ENCODE measurements around the gene TTC6. TPM values are rescaled to one million over a fixed set of nuclear protein-coding genes. Genes with fewer than 3 reads are reported as not detected.

TTC6 gene
- total RNA-seq, 2 donors from 2014 or later, result not detected

DNA sequence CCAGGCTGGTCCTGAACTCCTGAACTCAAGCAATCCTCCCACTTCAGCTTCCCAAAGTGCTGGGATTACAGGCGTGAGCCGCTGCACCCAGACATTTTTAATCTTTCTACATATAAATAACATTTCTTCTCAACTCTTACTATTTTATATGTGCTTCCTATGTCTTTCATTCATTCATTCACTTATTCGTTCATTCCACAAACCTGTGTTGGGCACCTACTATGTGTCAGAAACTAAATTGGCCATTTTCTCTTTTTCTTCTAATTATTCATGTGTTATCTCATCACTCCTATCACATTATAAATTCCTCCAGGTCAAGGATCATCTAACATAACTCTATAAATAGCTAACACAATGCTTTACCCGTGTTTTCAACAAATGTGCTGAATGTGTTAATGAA, 24.0 kb upstream of the TTC6 start:
- no peaks in the 10 kb centered on the region for H3K36me3 Mint-ChIP-seq (ENCODE audit: insufficient read depth in 2 of 2)
- no peak overlapping the region for H3K4me3 Mint-ChIP-seq
- no peak for DNase-seq
- H3K27me3 Mint-ChIP-seq (ENCODE audit: low read depth), result no peaks in the 10 kb centered on the region
- no peaks in the 10 kb centered on the region for H3K4me1 Mint-ChIP-seq (ENCODE audit: low read depth)
- ATAC-seq (replicated peaks in 1 of 2), result no peak
- H3K27ac Mint-ChIP-seq, result no peak overlapping the region
- peaks cover 5 to 7% of the 10 kb centered on the region in 2 donors for H3K9me3 Mint-ChIP-seq

- no peak overlapping the region for H3K27ac Mint-ChIP-seq
- H3K4me1 Mint-ChIP-seq (ENCODE audit: low read depth), result no peaks in the 10 kb centered on the region
- DNase-seq, result no peak
- H3K9me3 Mint-ChIP-seq, result peaks cover 5 to 7% of the 10 kb centered on the region in 2 donors
- peaks cover 3% of the 10 kb centered on the region for H3K27me3 Mint-ChIP-seq (ENCODE audit: low read depth)
- no peak overlapping the region for H3K4me3 Mint-ChIP-seq
- no peak for ATAC-seq (replicated peaks in 1 of 2)
- H3K36me3 Mint-ChIP-seq (ENCODE audit: insufficient read depth in 2 of 2), result no peaks in the 10 kb centered on the region
Observed at GRCh38 chr14:37573356-37573755, 22.1 kb upstream of the TTC6 start.

- H3K9me3 Mint-ChIP-seq, result peaks cover 4% of the 10 kb centered on the region in 2 donors
- H3K36me3 Mint-ChIP-seq (ENCODE audit: insufficient read depth in 2 of 2), result peaks cover 0 to 3% of the 10 kb centered on the region in 2 donors
- H3K4me3 Mint-ChIP-seq, result no peak overlapping the region
Observed at GRCh38 chr14:37579274-37579673, 16.2 kb upstream of the TTC6 start.

GRCh38 chr14:37580146-37580545, 15.3 kb upstream of the TTC6 start:
- H3K4me3 Mint-ChIP-seq, result no peak overlapping the region
- DNase-seq (no peak), ATAC-seq (replicated peaks in 1 of 2) (no peak)
- H3K9me3 Mint-ChIP-seq, result peaks cover 0 to 4% of the 10 kb centered on the region in 2 donors
- H3K36me3 Mint-ChIP-seq (ENCODE audit: insufficient read depth in 2 of 2), result peaks cover 0 to 3% of the 10 kb centered on the region in 2 donors
- H3K27ac Mint-ChIP-seq, result no peak overlapping the region
- H3K4me1 Mint-ChIP-seq (ENCODE audit: low read depth), result no peaks in the 10 kb centered on the region
- H3K27me3 Mint-ChIP-seq (ENCODE audit: low read depth), result peaks cover 6% of the 10 kb centered on the region

More at GRCh38 chr14:37579274-37579673, 16.2 kb upstream of the TTC6 start:
- H3K27me3 Mint-ChIP-seq (ENCODE audit: low read depth), result peaks cover 6% of the 10 kb centered on the region
- ATAC-seq (replicated peaks in 1 of 2), result no peak
- H3K4me1 Mint-ChIP-seq (ENCODE audit: low read depth), result no peaks in the 10 kb centered on the region
- no peak for DNase-seq
- no peak overlapping the region for H3K27ac Mint-ChIP-seq

- Mint-ChIP-seq H3K27me3 (ENCODE audit: low read depth) (peaks cover 31% of the 10 kb centered on the region), H3K9me3 (peaks cover 0 to 1% of the 10 kb centered on the region in 2 donors), H3K4me1 (ENCODE audit: low read depth) (no peaks in the 10 kb centered on the region), H3K27ac (no peak overlapping the region), H3K36me3 (ENCODE audit: insufficient read depth in 2 of 2) (peaks cover 3 to 8% of the 10 kb centered on the region in 2 donors), H3K4me3 (no peak overlapping the region)
- ATAC-seq (replicated peaks in 1 of 2) (no peak), DNase-seq (no peak)
Observed at GRCh38 chr14:37583358-37584210, 11.8 kb upstream of the TTC6 start.

DNA sequence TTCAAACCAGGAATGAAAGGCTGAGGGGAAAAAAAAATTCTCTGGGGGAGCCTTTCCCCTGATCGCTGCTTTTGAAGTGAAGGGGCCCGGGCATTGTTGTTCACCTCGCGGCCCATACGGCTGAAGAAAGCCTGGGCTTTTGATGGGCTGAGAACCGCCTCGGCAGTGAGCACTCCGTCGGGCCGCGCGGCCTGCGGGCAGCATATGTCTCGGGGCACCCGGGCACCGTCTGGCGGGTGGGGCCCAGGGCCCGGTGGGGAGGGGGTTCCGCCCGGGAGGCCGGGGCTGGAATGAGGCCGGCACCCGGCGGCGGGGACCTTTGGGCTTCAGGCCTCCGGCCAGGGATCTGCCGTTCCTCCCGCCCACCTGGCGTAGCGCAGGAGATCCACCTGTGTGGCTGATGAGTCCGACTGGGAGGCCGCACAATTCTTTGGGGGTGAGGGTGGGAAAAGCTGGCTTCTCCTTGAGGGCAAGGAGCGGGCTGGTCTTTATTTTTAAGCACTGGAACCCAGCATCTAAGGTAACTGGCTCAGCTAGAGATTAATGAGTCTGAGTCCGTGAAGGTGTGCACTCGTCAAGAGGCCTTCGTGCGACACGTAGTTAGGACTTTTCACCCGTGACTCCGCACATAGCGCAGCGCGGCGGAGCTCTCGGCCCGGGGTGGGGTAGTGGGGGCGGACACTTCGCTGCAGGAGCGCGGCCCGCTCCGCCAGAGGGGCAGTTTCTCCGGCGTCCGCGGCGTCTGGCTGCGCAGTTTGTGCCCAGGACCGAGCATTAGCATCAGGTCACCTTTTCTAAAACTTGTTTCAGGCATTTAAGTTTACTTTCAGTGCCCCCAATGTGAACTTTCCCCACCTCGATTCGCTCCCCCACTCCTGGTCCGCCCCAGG, 11.0 kb upstream of the TTC6 start:
- Mint-ChIP-seq H3K4me1 (ENCODE audit: low read depth) (no peaks in the 10 kb centered on the region), H3K9me3 (peaks cover 0 to 1% of the 10 kb centered on the region in 2 donors), H3K36me3 (ENCODE audit: insufficient read depth in 2 of 2) (peaks cover 4 to 9% of the 10 kb centered on the region in 2 donors), H3K27me3 (ENCODE audit: low read depth) (peaks cover 40% of the 10 kb centered on the region), H3K4me3 (no peak overlapping the region), H3K27ac (no peak overlapping the region)
- DNase-seq, result no peak
- ATAC-seq (replicated peaks in 1 of 2), result no peak

DNA sequence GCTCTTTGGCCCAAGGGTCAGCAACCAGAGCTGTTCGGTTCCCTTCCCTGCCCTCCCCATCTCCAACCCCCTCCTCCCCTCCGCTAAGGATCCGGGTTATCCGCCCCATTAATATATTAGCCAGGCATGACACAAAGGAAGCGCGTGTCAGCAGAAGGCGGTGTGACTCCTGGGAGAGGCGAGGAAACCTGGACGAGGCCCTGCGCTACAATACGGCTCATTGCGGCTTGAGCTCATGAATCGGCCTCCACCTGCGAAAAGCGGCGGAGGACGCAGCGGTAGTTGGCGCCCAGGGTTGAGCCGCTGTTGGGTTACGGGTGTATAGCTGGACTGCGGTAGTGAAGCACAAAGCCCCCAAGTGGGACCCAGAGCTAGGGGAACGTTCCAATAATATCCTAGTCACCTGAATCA, 10.3 kb upstream of the TTC6 start:
- peaks cover 4 to 9% of the 10 kb centered on the region in 2 donors for H3K36me3 Mint-ChIP-seq (ENCODE audit: insufficient read depth in 2 of 2)
- H3K27ac Mint-ChIP-seq, result no peak overlapping the region
- peaks cover 0 to 1% of the 10 kb centered on the region in 2 donors for H3K9me3 Mint-ChIP-seq
- ATAC-seq (replicated peaks in 1 of 2), result no peak
- H3K4me3 Mint-ChIP-seq, result no peak overlapping the region
- no peak for DNase-seq
- no peaks in the 10 kb centered on the region for H3K4me1 Mint-ChIP-seq (ENCODE audit: low read depth)
- H3K27me3 Mint-ChIP-seq (ENCODE audit: low read depth), result peaks cover 43% of the 10 kb centered on the region

DNA sequence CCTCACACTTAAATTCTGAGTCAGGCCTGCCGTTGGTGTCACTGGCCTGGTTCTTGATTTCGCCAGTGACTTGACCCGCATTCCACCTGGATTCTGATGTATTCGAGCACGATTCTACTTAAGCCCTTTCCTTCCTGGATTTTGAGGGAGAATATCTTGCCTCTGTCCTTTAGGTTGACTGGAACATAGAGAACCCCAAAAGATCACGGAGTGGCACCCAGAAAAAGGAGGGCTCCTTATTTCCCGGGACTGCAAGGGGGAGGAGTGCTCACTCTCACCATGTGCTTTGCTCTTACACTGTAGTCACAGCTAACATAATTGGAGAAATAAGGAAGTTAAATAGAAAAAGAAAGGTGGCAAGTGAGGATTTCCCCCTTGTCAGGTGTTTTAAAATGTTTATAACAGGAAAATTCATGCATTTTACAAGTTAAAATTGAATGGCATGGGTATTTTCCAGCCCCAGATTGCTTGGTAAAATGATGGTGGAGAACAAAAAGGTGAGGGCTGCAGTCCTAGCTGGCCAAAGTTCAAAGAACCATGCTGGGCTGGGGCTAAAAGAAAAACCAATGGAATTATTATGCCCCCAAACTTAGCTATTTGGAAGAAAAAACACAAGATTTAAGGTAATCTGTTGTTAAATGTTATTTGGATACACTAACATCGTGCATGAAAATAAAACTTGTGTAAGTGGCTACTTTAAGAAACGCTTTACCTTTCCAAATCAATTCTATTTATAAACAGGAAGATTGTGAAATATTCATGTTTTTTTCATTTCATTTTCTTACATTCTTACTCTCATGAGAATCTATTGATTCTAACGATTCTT, 9.2 kb upstream of the TTC6 start:
- Mint-ChIP-seq H3K36me3 (ENCODE audit: insufficient read depth in 2 of 2) (peaks cover 6 to 15% of the 10 kb centered on the region in 2 donors), H3K4me3 (no peak overlapping the region), H3K27me3 (ENCODE audit: low read depth) (peaks cover 54% of the 10 kb centered on the region), H3K27ac (no peak overlapping the region), H3K4me1 (ENCODE audit: low read depth) (no peaks in the 10 kb centered on the region), H3K9me3 (no peaks in the 10 kb centered on the region)
- no peak for DNase-seq
- no peak for ATAC-seq (replicated peaks in 1 of 2)

- Mint-ChIP-seq H3K27ac (no peak overlapping the region), H3K27me3 (ENCODE audit: low read depth) (peaks cover 58% of the 10 kb centered on the region), H3K4me3 (no peak overlapping the region), H3K9me3 (peaks cover 0 to 2% of the 10 kb centered on the region in 2 donors), H3K4me1 (ENCODE audit: low read depth) (no peaks in the 10 kb centered on the region), H3K36me3 (ENCODE audit: insufficient read depth in 2 of 2) (peaks cover 9 to 17% of the 10 kb centered on the region in 2 donors)
- DNase-seq (no peak), ATAC-seq (replicated peaks in 1 of 2) (no peak)
Observed at GRCh38 chr14:37586797-37587130, 8.7 kb upstream of the TTC6 start.

DNA sequence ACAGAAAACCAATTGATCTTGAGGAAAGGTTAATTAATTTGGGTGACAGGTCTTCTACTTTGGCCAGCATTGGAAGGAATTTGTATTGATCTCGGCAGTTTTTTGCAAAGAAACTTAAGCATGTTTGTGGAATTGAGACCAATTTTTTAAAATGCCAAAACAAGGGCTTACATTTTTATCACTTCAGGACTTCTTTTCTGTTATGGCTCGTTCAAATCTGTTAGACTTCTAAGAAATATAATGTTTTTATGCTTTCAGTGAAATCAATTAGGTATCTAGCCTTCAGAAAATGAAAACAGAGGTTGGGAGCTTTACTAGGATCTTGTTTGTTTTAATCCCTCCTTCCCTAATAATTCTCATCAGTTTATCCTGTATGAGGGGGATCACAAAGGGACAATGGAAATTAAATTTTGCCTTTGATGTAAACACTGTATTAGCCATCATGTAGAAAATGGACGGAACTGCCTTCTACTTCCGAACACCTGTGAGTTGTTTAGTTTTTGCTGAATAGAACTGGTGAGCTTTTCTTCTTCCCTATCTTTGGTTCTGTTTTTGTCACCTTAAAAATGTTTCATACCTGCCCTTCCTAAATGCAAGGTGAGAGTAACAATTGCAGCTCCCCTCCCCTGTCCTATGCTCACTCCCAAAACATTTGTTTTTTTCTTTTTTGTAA, 8.2 kb upstream of the TTC6 start:
- H3K27ac Mint-ChIP-seq, result no peak overlapping the region
- peaks cover 59% of the 10 kb centered on the region for H3K27me3 Mint-ChIP-seq (ENCODE audit: low read depth)
- H3K4me3 Mint-ChIP-seq, result no peak overlapping the region
- no peaks in the 10 kb centered on the region for H3K4me1 Mint-ChIP-seq (ENCODE audit: low read depth)
- H3K36me3 Mint-ChIP-seq (ENCODE audit: insufficient read depth in 2 of 2), result peaks cover 9 to 19% of the 10 kb centered on the region in 2 donors
- ATAC-seq (replicated peaks in 1 of 2) (no peak), DNase-seq (no peak)
- H3K9me3 Mint-ChIP-seq, result peaks cover 0 to 2% of the 10 kb centered on the region in 2 donors

DNA sequence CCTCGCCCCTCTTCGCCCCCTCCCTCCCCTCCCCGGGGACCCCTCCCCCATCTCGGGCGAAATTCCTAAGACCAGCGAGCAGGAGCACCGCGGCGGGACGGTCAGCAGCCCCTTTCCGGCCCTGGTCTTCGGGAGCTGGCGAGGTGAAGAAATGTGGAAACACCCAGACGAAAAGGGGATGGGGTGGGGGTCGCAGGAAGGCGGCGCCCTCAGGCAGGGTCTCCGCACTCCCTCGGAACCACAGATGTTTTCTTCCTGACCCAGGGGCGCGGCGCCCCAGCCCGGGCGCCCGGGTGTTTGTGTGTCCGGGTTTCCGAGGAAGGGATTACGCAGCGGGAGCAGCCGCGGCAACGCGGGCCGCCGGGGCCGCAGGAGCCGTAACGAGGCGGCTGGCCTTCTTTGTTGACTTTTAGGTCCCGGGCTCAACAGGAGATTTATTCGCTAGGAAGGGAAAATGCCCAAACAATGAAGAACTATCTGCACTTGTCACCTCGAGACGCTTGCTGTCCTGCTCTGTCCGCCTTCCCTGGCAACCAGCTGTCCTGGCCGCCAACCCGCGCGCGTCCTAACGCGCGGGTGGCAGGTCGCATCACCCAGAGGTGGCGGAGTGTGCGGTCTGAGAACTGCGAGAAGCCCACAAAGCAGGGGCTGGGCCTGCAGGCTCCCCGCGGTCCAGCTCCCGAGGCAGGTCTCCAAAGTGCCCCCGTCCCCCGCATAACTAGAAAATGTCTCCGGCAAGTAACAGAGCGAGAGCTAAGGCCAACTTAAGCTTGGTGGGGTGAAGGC, 7.4 kb upstream of the TTC6 start:
- Mint-ChIP-seq H3K4me3 (no peak overlapping the region), H3K27ac (no peak overlapping the region), H3K9me3 (peaks cover 0 to 2% of the 10 kb centered on the region in 2 donors), H3K36me3 (ENCODE audit: insufficient read depth in 2 of 2) (peaks cover 9 to 21% of the 10 kb centered on the region in 2 donors), H3K27me3 (ENCODE audit: low read depth) (peaks cover 67% of the 10 kb centered on the region), H3K4me1 (ENCODE audit: low read depth) (no peaks in the 10 kb centered on the region)
- no peak for ATAC-seq (replicated peaks in 1 of 2)
- no peak for DNase-seq

DNA sequence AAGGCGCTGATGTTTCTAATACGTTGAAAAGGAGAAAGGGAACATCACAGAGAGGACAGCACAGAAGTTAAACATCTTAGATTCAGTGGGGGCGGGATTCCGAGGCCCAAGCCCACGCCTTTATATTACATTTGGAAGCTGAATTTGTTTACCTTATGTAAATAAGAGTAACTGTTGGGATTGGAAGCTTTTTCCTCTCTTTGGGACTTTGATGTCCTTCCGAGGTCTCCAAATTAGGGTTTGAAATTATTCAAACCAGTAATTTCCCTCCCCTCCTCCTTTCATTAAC, 6.8 kb upstream of the TTC6 start:
- H3K4me1 Mint-ChIP-seq (ENCODE audit: low read depth), result no peaks in the 10 kb centered on the region

More for the DNA sequence above, 6.8 kb upstream of the TTC6 start:
- Mint-ChIP-seq H3K4me3 (no peak overlapping the region), H3K36me3 (ENCODE audit: insufficient read depth in 2 of 2) (peaks cover 6 to 24% of the 10 kb centered on the region in 2 donors), H3K27ac (no peak overlapping the region), H3K9me3 (peaks cover 0 to 2% of the 10 kb centered on the region in 2 donors), H3K27me3 (ENCODE audit: low read depth) (peaks cover 73% of the 10 kb centered on the region)
- no peak for DNase-seq
- no peak for ATAC-seq (replicated peaks in 1 of 2)

Measured in activated T-cell treated with anti-CD3 and anti-CD28 coated beads, Interleukin-2, amount 50 U/mL, for 72 hours (primary cell).